Caco-2 (cell line): ENCODE measurements around the gene HAO1. TPM values are rescaled to one million over a fixed set of nuclear protein-coding genes. Genes with fewer than 3 reads are reported as not detected.
"Not testable (repeated sequence)": the region's sequence is repeated elsewhere in the genome, so short reads cannot be mapped to it uniquely, and the experiment has no call there.

Experiments used
- BruUV-seq: library from RNA; stranded (reverse); fragments of 400-500 nt; replicated peaks from 2 replicates; lab custom pipeline; 2021; lab: Mats Ljungman, UMichigan
- CTCF ChIA-PET: fragments of 300-600 bp; sonication (Branson Sonifier 250); formaldehyde crosslinking; loops from one replicate; lab custom pipeline; 2022; ENCODE audit warnings: antibody characterized with exemption; lab: Charles Lee
- POLR2A ChIA-PET: fragments of 300-600 bp; sonication (Branson Sonifier 250); formaldehyde crosslinking; loops from one replicate; lab custom pipeline; 2022; ENCODE audit warnings: antibody characterized with exemption; lab: Charles Lee
- DNase-seq, 2 experiments: peaks; one replicate each; pipeline versions ENCODE4 v3.0.0 to v3.0.0-alpha.2; 2020 to 2022
- H3K27me3 ChIP-seq: replicated peaks from 2 replicates; pipeline ENCODE4 v1.6.0; 2011; ENCODE audit warnings: low read length; ENCODE audit not compliant: control insufficient read depth, insufficient read depth
- H3K36me3 ChIP-seq: 2 replicates; pipeline ENCODE4 v1.5.1; 2011; ENCODE audit warnings: low read length; ENCODE audit not compliant: control insufficient read depth, insufficient read depth
- H3K4me1 ChIP-seq: fragments of 250-450 bp; sonication (Bioruptor Pico); 2 replicates; pipeline ENCODE4 v1.5.1; 2020; ENCODE audit warnings: mild to moderate bottlenecking
- H3K4me3 ChIP-seq: 2 replicates; pipeline ENCODE4 v1.5.1; 2011; ENCODE audit warnings: low read depth, mild to moderate bottlenecking, control low read depth, low read length
- H3K9me3 ChIP-seq: fragments of 250-450 bp; sonication (Bioruptor Pico); 2 replicates; pipeline ENCODE4 v1.5.1; 2020; ENCODE audit warnings: mild to moderate bottlenecking, moderate library complexity
- H3K27ac Mint-ChIP-seq: one replicate; pipeline ENCODE4 v1.8.0; 2022; ENCODE audit warnings: mixed read lengths; ENCODE audit not compliant: unreplicated experiment
- H3K27me3 Mint-ChIP-seq: one replicate; pipeline ENCODE4 v1.8.0; 2022; ENCODE audit warnings: mixed read lengths; ENCODE audit not compliant: insufficient read depth, unreplicated experiment
- H3K36me3 Mint-ChIP-seq: one replicate; pipeline ENCODE4 v1.8.0; 2022; ENCODE audit warnings: mild to moderate bottlenecking, mixed read lengths; ENCODE audit not compliant: insufficient read depth, unreplicated experiment
- H3K4me1 Mint-ChIP-seq: one replicate; pipeline ENCODE4 v1.8.0; 2022; ENCODE audit warnings: low read depth, mixed read lengths; ENCODE audit not compliant: unreplicated experiment
- H3K4me3 Mint-ChIP-seq: one replicate; pipeline ENCODE4 v1.8.0; 2022; ENCODE audit warnings: mild to moderate bottlenecking, moderate library complexity, mixed read lengths; ENCODE audit not compliant: unreplicated experiment
- H3K9me3 Mint-ChIP-seq: one replicate; pipeline ENCODE4 v1.8.0; 2022; ENCODE audit warnings: mixed read lengths; ENCODE audit not compliant: unreplicated experiment
- intact Hi-C: fragments of 100-400 bp; cut with micrococcal nuclease; formaldehyde crosslinking; loops from one replicate; pipeline ENCODE4 v1.10.0; 2022; ENCODE audit not compliant: unreplicated experiment
- total RNA-seq: library from RNA; stranded (reverse); gene quantifications from 2 replicates; pipeline ENCODE4 v1.2.3, GENCODE V29; 2022
- TF ChIP-seq, protein P1 (sequence below), 2 experiments: fragments of 200-600 bp in 1 of 2; IDR thresholded peaks; 1 replicate in 1 of 2; 2 replicates in 1 of 2; pipeline versions ENCODE4 v1.5.1 to v1.8.0; 2011 to 2022; ENCODE audit warnings: antibody characterized with exemption in 1 of 2, control low read depth in 1 of 2, inconsistent platforms in 1 of 2, low read depth in 1 of 2, low read length in 1 of 2, mild to moderate bottlenecking in 1 of 2, moderate library complexity in 1 of 2; ENCODE audit not compliant: insufficient read depth in 1 of 2, severe bottlenecking in 1 of 2, unreplicated experiment in 1 of 2

Gene HAO1
- total RNA-seq, 1 experiment from 2014 or later: not detected

DNA sequence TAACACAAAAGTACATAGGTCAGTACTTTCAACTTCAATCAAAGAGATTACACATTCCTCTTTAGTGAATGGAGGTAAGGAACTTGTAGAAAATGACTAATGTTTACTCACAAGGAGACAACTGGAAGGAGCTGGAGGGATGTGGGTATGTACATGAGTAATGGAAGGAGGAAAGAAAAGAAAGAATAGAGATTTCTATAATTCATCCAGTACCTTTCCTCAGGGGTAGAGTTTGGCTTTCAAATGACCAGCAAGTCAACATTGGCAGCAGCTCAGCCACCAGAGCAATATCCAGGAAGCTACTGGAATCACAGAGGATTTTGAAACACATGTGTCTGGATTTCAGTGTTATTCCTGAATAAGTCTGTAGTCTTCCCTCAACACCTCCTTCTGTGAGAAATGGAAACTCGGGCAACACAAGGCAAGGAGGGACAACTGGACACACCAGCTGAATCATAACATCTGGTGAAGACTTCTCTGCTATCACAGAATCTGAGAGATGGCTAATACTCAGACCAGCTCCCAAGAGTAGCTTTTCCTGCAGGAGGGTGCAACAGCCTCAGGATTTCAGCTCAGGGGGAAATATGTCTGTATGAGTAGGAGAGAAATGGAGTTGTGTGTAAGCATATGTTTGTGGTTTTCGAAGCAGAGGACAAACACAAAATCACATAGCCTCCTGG is 98.8 kb downstream of the HAO1 start:
- Mint-ChIP-seq H3K27ac (no peak overlapping the region), H3K4me1 (no peaks in the 10 kb centered on the region), H3K9me3 (no peaks in the 10 kb centered on the region), H3K36me3 (no peaks in the 10 kb centered on the region), H3K27me3 (peaks cover 8% of the 10 kb centered on the region), H3K4me3 (no peak overlapping the region)
- no peak overlapping the region for H3K4me3 ChIP-seq
- intact Hi-C loops: no loop called here
- no peaks in the 10 kb centered on the region; the same call in 1 of the 2 replicates for H3K27me3 ChIP-seq
- H3K9me3 ChIP-seq: no peaks in the 10 kb centered on the region
- POLR2A ChIA-PET: no interaction called here
- no peaks in the 10 kb centered on the region for H3K36me3 ChIP-seq
- CTCF ChIA-PET: no interaction called here
- TF ChIP-seq, protein P1, sequence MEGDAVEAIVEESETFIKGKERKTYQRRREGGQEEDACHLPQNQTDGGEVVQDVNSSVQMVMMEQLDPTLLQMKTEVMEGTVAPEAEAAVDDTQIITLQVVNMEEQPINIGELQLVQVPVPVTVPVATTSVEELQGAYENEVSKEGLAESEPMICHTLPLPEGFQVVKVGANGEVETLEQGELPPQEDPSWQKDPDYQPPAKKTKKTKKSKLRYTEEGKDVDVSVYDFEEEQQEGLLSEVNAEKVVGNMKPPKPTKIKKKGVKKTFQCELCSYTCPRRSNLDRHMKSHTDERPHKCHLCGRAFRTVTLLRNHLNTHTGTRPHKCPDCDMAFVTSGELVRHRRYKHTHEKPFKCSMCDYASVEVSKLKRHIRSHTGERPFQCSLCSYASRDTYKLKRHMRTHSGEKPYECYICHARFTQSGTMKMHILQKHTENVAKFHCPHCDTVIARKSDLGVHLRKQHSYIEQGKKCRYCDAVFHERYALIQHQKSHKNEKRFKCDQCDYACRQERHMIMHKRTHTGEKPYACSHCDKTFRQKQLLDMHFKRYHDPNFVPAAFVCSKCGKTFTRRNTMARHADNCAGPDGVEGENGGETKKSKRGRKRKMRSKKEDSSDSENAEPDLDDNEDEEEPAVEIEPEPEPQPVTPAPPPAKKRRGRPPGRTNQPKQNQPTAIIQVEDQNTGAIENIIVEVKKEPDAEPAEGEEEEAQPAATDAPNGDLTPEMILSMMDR (IDR thresholded peaks at IDR 0.05; ENCODE audit: insufficient read depth in 1 of 2, low read depth in 1 of 2, low read length in 1 of 2, severe bottlenecking in 1 of 2, unreplicated experiment in 1 of 2): no peak
- no peaks in the 10 kb centered on the region for H3K4me1 ChIP-seq
- DNase-seq: no peak
- no TSS peak for BruUV-seq

DNA sequence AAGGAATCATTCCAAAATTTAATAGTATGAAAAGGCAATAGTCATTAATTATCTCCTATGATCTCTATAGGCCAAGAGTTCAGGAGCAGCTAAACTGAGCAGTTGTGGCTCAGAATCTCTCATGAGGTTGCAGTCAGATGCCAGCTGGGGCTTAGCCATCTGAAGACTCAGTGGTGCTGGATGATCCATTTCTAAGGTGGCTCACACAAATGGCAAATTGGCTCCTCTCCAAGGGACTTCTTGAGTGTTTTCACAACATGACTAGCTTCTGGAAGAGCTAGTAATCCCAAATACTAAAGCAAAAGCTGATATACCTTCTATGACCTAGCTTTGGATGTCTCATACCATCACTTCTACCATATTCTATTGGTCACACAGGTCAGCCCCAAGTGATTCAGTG is 104.2 kb downstream of the HAO1 start:
- no peaks in the 10 kb centered on the region for H3K36me3 ChIP-seq
- no peak overlapping the region for H3K4me3 ChIP-seq
- Mint-ChIP-seq H3K4me1 (no peaks in the 10 kb centered on the region), H3K27me3 (peaks cover 2% of the 10 kb centered on the region), H3K36me3 (no peaks in the 10 kb centered on the region), H3K4me3 (no peak overlapping the region), H3K27ac (no peak overlapping the region), H3K9me3 (no peaks in the 10 kb centered on the region)
- BruUV-seq: no TSS peak
- no peaks in the 10 kb centered on the region for H3K4me1 ChIP-seq
- intact Hi-C loops: no loop called here
- TF ChIP-seq, protein P1 (IDR thresholded peaks at IDR 0.05; ENCODE audit: insufficient read depth in 1 of 2, low read depth in 1 of 2, low read length in 1 of 2, severe bottlenecking in 1 of 2, unreplicated experiment in 1 of 2): no peak
- DNase-seq: no peak
- H3K9me3 ChIP-seq: no peaks in the 10 kb centered on the region
- H3K27me3 ChIP-seq: no peaks in the 10 kb centered on the region; the same call in 1 of the 2 replicates
- POLR2A ChIA-PET: no interaction called here
- CTCF ChIA-PET: no interaction called here

DNA sequence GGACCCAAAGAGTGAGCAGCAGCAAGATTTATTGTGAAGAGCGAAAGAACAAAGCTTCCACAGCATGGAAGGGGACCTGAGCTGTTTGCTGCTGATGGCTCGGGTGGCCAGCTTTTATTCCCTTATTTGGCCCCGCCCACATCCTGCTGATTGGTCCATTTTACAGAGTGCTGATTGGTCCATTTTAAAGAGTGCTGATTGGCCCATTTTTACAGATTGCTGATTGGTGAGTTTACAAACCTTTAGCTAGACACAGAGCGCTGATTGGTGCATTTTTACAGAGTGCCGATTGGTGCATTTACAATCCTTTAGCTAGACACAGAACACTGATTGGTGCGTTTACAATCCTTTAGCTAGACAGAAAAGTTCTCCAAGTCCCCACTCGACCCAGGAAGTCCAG is 105.8 kb downstream of the HAO1 start:
- H3K4me3 Mint-ChIP-seq, H3K27ac Mint-ChIP-seq, H3K4me1 ChIP-seq, H3K27me3 ChIP-seq, H3K9me3 Mint-ChIP-seq, POLR2A ChIA-PET, H3K4me3 ChIP-seq, H3K36me3 ChIP-seq, BruUV-seq, DNase-seq, H3K27me3 Mint-ChIP-seq, H3K36me3 Mint-ChIP-seq, H3K9me3 ChIP-seq, CTCF ChIA-PET, H3K4me1 Mint-ChIP-seq, intact Hi-C loops: not testable (repeated sequence)

Other genes starting within 250 kb of the HAO1 start
- gene TMX4, start 79.3 kb upstream of the HAO1 start, total RNA-seq: 13.6 and 17.0 TPM in 2 replicates
- 101 and 105 TPM in 2 replicates for gene PLCB1, start 191.8 kb upstream of the HAO1 start, total RNA-seq